CD4-positive, alpha-beta T cell treated with Interleukin-4 for 1 hour (primary cell): ENCODE measurements around the gene LCE1F.

Experiments
- DNase-seq, 2 donors: peaks; one replicate each; pipeline ENCODE4 v3.0.0-alpha.2; 2020 to 2022

Gene LCE1F, protein sequence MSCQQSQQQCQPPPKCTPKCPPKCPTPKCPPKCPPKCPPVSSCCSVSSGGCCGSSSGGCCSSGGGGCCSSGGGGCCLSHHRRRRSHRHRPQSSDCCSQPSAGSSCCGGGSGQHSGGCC

DNA sequence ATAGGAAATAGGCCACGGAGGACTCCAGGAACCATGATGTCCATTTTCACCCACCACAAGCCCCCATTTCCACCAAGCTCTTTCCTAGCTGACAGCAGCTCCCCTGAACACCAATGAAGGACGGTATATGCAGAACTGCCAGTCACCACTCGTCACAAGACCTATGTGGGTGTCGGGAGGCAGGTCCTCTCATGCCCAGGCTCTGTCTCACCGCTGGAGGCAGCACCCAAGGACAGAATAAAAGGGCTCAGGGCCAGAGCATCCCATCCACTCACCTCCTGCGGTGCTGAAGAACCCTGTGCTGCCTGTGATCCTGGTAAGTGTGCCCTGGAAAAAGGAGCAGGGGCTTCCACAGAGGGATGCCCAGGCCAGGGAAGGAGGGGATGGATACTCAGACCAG lies at the start of gene LCE1F:
TSS of gene LCE1F (plus strand) at position 266 of the 400 bp plus-strand sequence. CDS start 1,232 bp downstream, outside the sequence.
- no peak for DNase-seq

DNA sequence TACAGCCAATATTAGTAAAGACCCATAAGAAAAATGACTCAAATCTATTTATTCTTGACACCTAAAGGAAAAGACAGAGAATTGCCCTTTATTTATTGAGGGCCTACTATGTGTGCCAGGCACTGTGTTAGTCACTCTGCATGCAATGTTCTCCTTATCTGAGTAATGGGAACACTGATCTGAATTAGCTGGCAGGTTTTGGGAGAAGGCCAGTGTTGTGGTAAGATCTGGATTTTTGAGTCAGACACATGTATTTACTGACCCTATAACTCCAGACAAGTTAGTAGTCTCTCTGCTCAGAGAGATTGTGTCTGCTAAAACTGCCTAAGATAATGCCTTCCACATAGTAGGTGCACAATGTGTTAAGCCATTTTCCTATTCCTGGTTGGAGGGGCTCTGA lies 49.7 kb upstream of the LCE1F start:
- DNase-seq: no peak

DNA sequence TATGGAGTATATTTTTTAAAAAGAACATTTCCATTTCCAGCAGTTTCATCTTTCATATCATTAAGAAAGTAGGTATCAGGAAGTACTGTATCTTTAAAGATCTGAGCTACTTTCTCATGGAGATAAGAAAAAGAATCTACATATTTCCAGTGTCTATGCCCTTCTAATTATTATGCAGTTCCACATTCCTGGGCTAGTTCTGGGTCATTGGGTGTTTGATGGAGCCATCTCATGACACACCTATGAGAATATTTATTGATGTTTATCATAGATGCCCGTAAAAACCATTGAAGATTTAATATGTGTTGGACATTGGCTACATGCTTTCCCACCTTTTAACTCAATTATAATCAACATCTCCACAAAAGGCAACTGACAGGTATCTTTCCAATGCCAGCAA lies 46.0 kb upstream of the LCE1F start:
- DNase-seq: no peak

DNA sequence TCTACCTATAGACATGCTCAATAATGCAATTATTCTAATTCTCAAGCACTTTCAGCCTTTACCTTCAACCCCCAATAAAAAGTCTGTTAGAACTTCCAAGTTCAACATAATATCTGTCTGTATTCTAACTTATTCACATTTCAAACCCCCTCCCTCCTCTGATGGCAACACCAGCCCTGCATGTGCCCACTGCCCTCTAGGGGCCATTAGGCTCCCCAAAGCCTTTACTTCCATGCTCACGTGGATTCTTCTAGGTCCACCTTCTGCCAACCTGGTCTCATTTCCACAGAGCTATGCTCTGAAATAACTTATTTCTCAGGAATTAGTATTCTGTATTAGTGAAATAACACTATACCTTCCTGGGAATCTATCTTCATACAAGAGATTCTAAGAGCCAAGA lies 39.3 kb upstream of the LCE1F start:
- DNase-seq: no peak

DNA sequence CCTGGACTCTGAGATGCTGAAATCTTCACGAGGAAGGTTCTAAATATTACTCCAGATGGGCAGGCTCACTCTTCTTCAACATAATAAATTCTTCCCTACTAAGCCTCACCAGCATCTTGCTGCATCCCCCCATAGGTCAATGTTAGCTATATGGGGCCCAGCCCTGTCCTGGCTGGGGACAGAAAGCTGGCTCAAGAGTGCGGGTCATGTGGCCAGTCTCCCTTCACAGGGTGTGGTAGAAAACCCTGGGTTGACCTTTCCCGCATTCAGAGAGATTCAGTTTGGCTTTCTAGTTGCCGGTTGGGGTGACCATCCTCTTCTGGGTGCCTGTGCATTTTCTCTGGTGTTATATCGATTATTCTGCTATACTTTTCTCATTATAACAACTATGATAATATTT lies 36.9 kb upstream of the LCE1F start:
- DNase-seq: no peak

DNA sequence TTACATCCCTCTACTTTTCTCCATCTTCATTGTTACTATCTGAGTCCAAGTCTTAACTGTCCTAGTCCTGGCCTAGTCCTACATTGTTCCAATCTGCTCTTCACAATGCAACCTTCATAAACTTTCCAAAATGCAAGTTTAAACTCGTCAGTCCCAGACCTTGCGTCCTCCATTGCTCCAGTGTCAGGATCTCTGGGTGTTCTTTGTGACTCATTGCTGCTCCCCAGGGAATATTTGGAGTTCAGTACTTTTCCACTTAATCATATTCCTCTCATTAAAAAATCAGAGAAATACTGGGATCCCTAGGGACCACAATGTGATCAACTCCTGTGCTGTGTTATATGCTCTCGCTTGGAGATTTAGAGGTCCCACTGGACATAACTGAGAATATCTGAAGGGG lies 35.1 kb upstream of the LCE1F start:
- no peak for DNase-seq

DNA sequence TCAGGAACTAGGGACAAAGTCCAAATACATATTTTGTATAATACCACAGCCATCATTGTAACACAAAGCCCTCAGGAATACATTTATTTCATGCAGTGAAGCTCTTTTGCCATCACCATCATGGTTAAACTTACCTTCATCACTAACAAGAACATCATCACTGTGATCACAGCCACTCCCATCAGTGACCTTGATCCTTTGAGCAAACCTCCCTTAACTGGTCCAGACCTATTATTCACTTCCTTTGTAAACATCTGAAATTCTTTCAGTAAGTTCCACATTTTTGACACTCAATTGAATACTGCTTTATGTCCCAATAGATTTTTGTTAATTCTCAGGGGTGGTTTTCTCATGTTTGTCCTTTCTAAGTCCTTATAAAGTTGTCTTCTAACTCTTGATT lies 33.3 kb upstream of the LCE1F start:
- no peak for DNase-seq

DNA sequence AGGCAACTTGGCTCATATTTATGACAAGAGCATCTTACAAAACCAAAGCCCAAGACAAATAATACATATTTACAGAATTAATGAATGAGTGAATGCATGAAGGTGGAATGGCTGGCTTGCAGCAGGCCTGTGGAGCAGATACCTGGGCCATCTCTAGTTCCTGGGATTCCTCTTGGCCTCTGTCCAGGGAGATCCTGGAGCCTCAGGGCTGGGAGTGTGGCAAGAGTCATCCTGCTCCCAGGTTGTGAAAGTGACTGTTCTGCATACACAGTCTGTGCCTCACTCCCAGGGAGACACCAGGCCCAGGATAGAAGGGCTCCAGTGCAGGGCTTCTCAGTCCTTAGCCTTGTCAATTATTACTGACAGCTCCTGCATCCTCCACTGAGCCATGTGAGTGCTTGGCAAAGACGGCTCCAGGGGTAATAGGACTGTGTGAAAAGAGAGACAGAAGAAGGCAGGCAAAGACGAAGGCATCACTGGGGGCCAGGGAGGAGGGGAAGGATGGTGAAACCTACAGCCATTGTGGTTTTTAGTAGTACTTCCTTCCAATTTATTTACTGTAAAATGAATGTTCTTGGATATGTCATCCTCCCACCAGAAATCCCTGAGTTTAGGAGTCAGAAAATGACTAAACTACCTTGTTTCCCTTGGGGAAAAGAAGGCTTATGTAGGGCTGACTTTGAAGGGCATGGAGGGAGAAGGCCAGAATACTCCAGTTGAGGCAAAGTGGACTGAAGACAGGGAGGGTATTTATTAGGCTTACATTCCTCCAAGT lies 31.4 kb upstream of the LCE1F start:
- no peak for DNase-seq

DNA sequence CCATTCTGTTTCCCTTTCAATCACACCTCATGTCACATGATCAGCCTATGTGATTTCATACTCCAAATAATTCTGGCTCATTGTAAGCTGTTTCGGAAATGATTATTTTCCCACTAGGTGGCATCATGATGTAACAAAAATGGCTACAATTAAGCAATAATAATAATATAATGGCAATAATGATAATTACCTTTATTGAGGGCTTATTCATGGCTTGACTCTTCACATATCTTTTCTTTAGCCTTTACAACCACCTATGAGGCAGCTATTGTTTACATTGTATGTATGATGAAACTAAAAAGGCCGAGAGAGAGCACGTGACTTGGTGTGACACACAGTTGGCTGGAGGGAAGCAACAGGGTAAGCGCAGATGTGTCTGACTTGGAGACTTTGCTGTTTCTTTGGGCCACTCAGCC lies 29.6 kb upstream of the LCE1F start:
- no peak for DNase-seq

DNA sequence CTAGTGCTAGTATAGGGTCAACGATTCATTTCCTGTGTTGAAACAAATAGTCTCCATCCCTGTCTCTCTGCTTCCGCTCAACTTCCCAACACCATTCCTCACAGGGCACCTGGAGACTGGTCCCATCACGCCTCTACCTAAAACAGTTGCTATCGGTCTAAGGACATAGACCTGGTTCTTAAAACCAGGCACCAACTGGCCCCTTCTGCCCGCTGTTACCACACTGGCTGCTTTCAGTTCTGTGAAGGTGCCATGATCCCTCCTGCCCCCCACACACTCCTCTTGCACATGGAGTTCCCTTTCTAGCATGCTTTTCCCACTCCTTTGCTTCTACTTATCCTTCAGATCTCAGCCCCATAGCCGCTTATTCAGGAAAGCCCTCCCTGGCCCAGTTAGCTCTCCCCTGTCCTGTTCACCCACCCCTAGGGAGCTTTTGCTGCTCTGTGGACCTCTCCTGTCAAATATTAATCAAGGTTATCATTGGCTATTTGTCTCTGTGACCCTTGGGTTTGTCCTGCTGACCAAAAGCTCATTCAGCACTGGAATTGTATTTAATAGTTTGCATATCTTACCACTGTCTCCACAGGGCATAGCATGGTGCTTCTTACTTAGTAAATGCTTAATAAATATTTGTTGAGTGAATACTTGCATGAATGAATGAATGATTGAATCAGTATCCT lies 29.0 kb upstream of the LCE1F start:
- DNase-seq: no peak

DNA sequence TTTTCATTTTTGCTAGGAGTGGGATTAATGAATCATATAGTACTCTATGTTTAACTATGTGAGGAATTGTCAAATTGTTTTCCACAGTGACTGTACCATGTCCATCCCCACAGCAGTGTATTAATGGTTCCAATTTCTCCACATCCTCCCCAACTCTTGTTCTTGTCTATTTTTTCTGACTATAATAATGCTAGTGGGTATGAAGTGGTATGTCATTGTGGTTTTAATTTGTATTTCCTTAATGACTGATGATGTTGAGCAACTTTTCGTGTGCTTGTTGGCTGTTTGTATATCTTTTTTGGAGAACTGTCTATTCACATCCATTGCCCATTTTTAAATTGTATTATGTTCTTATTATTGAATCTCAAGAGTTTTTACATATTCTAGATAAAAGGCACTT lies 27.1 kb upstream of the LCE1F start:
- no peak for DNase-seq

DNA sequence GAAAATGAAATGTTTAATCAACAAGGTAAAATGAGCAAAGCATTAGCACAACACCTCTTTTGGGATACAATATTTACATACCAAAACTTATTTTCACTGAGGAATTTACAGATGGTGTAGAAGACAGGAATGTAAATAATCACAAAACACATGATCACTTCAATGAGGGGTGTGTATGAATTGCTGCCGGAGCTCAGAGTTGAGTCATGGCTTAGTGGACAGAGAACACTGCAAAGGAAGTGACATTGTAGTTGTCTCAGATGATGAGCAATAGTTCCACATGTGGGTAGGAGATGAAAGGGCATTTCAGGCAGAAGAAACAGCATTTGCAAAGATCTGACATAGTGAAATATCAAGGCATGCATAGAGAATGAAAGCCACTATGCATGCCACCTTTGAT lies 22.7 kb upstream of the LCE1F start:
- DNase-seq: no peak

DNA sequence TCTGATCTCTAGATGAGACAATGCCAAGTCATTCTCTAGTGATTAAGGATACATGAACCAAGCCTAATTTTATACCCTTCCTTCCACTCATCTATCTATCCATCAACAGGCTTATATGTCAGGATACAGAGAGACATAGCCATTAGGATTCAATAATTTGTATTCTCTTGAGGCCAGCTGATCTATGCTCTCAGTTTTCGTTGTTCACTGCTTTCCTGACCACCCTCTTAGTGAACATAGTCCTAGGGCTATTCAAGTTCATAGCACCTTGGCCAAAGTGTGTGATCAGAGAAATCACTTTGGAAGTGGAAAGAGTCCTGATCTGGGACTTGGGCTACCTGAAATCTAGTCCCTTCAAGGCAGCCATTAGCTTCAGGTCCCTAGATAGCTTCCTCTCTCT lies 21.4 kb upstream of the LCE1F start:
- DNase-seq: no peak

DNA sequence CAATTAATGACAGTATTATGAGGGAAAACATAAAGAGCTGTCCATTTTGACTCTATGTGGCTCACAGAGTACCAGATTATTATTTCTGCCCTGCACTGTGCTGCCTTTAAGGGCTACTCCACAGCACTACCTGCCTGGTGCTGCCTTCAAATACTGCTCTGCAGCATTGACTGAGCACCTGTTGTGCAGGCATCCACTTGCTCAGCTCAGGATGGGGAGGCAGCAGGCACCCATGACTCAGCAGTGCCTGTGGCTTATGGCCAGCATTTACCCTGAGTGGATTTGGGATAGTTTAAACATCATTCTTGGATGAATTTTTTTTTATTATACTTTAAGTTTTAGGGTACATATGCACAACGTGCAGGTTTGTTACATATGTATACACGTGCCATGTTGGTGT lies 18.1 kb upstream of the LCE1F start:
- no peak for DNase-seq

DNA sequence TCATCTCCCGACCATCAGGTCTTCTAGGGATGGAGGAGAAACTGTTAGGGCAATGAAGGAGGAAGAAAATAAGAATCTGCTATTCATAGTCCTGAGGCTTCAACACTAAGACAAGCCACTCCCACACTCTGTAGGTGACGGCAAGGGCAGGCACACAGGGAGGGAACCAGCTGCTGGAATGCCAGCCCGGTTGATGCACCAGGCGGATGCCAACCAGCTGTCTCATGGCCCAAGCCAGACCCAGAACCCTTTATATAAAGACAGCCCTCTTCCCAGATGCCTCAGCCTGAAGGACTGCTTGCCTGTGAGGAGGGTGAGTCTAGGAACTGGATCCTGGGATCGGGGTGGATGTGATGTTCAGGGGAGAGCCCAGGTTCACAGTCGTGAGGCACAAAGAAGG lies 17.2 kb upstream of the LCE1F start, which contains the start of gene KPRP:
TSS of gene KPRP (plus strand) at position 279 of the 400 bp plus-strand sequence. CDS start 1,564 bp downstream, outside the sequence.
- DNase-seq: no peak

DNA sequence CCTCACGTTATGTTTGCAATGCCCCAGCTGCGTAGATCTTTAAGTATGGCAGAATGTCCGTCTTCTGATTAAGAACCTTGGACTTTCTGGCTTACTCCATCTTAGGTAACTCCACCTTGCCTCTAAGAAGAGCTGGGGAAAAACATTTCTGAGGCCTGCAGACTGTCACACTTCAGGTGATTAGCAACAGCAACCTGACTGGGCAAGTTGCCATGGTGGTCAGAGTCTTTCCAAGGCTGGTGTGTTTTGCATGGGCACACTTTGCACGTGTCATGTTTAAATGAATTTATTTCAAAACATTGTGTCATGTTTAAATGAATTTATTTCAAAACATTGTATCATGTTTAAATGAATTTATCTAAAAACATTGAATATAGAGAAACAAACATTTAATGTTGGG lies 16.3 kb upstream of the LCE1F start:
- DNase-seq: no peak

DNA sequence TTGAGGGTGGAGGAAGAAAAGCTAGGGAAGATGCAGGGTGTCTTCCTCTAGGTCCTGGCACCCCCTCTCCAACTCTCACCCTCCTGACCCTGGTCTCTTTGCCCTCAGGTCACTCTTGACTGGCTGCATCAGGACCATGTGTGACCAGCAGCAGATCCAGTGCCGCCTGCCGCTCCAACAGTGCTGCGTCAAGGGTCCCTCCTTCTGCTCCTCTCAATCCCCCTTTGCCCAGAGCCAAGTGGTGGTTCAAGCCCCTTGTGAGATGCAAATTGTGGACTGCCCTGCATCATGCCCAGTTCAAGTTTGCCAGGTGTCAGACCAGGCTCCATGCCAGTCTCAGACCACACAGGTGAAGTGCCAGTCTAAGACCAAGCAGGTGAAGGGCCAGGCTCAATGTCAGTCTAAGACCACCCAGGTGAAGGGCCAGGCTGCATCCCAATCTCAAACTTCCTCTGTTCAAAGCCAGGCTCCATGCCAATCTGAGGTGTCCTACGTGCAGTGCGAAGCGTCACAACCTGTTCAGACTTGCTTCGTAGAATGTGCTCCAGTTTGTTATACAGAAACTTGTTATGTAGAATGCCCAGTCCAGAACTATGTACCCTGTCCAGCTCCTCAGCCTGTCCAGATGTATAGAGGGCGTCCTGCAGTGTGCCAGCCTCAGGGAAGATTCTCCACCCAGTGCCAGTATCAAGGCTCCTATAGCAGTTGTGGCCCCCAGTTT lies 15.3 kb upstream of the LCE1F start:
- no peak for DNase-seq

DNA sequence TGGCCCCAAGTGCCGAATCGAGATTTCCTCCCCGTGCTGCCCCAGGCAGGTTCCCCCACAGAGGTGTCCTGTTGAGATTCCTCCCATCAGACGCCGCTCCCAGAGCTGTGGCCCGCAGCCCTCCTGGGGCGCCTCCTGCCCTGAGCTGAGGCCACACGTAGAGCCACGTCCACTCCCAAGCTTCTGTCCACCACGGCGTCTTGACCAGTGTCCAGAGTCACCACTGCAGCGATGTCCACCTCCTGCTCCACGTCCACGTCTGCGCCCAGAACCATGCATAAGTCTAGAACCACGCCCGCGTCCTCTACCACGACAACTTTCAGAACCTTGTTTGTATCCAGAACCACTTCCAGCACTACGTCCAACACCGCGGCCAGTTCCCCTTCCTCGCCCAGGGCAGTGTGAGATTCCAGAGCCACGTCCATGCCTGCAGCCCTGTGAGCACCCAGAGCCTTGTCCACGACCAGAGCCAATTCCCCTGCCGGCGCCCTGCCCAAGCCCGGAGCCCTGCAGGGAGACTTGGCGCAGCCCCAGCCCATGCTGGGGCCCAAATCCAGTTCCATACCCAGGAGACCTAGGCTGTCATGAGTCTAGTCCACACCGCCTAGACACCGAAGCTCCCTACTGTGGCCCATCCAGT lies 14.3 kb upstream of the LCE1F start:
- DNase-seq: no peak

DNA sequence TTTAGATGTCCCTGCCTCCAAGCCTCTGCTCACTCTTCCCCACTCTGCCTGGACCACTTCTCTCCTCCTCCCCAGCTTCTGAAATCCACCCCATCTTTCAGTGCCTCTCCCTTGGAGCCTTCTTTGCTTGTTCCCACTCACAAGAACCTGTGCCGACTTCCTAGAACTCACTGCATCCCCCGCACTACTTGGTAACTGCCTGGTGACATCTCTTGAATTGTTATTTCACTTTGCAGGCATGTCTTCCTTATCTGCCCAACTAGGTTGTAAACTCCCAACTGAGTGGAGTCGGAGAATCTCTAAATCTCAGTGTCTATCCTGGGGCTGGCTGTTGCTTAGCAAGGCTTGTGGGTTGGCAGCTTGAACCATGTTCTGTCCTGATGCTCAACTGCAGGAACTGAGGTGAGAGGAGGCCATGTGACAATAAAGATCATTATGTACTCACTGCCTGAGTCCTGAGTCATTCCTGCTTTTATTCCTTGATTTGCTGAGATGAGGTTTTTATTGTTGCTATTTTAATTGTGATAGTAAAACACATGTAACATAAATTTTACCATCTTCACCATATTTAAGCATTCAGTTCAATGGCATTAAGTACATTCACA lies 13.2 kb upstream of the LCE1F start:
- DNase-seq: no peak

DNA sequence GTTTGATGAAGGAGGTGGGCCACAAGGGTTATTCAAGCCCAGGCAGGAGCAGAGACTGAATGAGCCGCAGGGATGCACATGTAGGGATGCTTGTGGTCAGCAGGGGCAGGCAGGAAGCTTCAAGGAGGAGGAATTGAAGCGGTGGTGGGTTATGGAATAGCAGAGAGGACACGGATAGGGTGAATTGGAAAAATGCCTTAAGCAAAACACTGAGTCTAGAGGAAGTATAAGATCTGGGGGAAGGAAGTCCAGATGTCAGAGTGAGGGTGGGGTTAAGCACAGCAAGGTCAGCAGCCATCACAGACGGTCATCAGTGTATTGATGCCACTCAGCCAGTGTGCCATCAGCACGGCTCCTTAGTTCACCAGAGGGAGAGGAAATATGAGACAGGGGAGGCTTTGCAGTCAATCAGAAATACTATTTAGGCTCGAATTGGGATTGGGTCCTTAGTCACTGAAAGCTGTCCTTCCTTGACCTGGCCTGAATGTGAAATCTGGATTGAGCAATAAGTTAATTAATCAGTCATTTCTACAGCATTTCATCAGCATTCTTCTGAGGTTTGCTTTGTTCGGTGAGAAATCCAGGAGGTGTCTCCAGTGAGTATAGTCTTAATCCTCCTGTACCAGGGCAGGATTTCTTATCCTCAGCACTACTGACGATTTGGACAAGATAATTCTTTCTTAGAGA lies 6.0 kb upstream of the LCE1F start:
- DNase-seq: no peak

DNA sequence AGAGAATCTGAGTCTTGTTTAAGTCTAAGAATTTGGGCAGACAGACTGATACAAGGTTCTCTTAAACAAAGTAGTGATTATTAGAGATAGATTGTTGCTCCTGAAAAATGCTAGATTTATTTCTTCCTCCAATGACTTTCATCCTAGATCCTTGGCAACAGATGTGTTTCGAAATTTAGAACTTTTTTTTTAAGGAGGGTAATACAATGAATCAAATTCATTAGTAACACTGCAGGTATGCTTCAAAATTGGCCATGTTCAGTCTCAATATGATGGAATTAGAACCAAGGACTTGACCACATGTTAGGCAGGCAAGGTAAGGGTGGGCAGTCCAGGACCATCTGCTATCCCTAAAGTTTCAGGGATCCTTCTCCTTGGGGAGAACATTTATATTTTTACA lies 4.5 kb upstream of the LCE1F start:
- no peak for DNase-seq

DNA sequence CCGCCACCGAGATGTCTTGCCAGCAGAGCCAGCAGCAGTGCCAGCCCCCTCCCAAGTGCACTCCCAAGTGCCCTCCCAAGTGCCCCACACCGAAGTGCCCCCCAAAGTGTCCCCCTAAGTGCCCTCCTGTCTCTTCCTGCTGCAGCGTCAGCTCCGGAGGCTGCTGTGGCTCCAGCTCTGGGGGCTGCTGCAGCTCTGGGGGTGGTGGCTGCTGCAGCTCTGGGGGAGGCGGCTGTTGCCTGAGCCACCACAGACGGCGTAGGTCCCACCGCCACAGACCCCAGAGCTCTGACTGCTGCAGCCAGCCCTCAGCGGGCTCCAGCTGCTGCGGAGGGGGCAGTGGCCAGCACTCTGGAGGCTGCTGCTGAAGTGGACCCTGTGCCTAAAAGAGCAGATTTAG lies 1.4 kb downstream of the LCE1F start:
- no peak for DNase-seq
